HG03457 (cell line): Measurements from ENCODE around the gene PTPN21.

Source experiments
- ATAC-seq: cut with Tn5 transposase; IDR thresholded peaks from one replicate; pipeline ENCODE4 v1.9.1; 2021; ENCODE audit warnings: moderate number of reproducible peaks; ENCODE audit not compliant: unreplicated experiment

The PTPN21 gene

DNA sequence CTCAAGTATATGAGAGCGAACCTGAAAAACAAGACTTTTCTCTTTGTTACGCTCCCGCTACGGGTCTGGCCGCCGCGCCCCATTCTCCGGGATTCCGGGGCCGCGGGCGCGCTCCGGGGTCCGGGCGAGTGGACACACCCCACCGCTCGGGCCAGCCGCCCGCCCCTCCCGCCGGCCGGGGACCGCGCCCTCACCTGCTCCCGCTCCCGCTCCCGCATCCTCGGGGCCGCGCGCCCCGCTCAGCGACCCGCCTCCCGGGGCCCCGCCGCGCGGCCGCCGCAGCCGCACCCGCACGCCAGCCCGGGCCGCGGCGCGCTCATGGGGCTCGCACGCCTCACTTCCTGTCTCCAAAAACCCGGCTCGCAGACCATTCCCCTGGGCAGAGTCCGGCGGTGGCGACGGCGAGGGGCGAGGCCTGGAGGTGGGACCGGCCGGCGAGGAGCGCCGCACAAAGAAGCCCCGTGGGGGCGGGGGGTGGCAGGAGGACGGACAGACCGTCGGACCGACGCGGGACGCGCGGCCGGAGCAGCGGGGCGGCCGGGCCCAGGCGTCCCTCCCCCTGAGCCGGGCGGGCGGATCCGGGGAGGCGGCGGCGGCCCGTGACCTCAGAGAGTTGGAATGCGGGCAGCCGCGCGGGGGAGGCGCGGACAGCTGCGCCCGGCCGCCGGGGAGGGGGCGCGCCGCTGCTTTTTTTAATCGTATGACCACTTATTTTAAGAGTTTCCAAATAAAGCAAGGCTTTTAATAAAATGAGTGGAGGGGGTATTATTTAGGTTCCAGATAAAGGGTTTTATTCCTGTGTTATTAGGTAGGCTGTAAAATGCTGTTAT lies at the start of gene PTPN21:
Gene PTPN21, minus strand, starts transcription at position 551 of the 830 bp plus-strand sequence. CDS start 4,590 bp downstream, outside the sequence.
- no peak for ATAC-seq

GRCh38 chr14:88604212-88604611 lies 49.4 kb upstream of the PTPN21 start:
- ATAC-seq: no peak

GRCh38 chr14:88599761-88600439 lies 45.1 kb upstream of the PTPN21 start:
- peak; percentile 91 for ATAC-seq

GRCh38 chr14:88599326-88599725 lies 44.5 kb upstream of the PTPN21 start:
- ATAC-seq: no peak

DNA sequence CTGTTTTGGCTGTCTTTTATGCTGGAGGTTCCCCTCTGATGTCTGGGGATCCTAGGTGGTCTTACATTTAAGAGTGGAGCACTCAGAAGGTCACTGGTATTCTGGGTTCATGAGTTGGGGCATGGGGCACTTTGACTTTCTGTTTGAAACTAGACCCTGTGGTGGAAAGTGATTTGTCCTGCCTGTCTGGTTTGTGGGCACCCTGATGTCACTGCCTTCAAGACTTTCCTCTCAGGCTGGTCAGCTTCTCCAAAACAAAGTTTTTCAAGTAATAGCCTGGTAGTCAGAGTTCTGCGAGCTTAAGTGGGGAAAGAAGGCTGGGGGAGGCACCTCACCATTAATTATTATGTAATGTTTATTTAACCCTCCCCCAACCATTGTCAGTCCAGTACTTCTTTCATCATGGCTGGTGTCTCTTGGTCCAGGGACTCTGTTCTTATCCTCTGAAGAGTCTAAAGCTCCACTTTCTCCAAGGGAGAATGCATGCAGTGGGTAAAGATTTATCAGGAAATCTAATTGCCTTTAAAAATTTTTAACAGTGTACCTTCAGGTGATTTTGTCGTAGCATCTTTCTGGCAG lies 43.4 kb upstream of the PTPN21 start:
- no peak for ATAC-seq

DNA sequence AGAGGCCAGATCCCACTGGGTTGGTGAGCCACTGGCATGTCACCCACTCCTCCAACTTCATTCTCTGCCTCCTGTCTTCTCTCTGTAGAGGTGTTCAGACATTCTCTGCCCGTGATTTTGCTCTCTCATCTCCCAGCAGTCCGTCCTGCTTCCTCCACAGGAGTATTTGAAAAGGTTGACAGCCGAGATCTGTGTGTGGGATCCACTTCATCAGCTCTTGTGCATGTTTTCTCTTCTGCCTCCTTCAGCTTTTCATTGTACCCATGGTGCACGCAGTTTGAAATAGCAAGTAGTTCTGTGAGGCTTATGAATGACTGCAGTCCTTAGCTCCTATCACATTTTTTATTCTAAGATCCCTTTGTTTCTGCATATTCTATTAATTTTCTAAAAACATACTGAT lies 42.8 kb upstream of the PTPN21 start:
- no peak for ATAC-seq

DNA sequence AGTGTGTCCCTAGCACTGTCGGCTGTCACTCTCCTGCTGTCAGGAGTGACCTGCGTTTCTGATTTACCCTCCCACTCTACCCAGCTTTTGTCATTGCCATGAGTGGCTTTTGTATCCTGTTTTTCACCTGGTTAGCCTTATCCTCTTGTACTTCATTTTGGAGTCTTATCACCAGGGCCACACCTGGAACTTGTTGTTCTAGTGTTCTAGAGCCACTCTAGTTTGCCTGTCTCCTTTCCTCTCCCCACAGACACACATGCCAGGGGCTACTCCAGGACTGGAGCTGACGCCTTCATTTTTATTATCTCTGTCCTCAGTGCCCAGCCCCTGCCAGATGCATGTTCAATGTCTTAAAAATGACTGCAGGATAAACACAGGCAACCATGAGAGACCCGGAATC lies 42.2 kb upstream of the PTPN21 start:
- no peak for ATAC-seq

DNA sequence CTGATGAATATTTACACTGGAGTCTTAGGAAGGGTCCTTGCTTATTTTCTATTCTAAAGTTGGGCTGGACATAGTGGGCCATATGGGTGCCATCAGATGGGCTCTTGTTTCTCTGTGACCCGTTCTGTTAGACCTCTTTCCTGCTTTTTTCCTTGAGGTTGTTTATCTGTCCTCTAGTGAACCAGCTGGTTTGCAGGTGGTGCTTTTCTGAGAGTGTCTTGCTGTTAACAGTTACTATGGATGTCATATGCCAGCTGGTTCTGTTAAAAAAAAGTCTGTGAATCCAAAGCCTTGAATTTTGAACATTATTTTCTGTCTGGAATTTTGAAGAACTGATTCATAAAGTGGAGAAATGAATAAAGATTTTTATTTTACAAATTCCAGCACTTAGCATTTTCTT lies 37.2 kb upstream of the PTPN21 start:
- ATAC-seq: no peak

DNA sequence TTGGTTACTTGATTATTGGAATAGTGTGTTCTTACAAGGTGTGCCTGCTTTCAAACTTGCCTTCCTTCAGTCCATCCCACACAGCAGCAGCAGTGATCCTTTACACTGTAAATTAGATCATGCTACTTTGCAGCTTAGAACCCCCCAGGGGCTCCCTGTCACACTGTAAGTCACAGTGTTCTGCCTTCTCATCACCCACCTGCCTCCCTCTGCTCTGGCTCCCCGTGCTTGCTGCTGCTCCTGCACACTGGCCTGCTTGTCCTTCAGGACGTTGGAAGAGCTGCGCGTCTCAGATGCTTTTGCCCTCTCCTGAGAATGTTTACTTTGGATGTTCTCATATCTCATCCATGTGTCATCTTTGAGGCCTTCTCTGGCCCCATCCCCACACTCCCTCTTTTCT lies 35.4 kb upstream of the PTPN21 start:
- no peak for ATAC-seq

DNA sequence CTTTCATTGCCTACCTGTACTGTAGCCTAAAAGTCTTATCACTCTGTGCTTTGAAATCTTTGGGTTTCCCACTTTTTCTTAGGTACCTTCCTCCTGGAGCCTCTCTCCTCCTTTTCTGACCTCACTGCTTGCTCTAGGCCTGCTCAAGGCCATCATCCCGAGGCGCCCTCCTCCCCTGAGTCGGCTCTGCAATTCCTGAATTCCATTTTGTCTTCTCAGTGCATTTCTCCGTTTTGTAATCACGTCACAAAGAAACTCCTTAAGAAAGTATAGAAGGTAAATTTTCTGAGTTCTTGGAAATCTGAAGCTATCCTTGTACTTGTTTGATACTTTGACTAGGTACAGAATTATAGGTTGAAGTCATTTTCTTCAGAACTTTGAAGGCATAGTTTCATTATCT lies 33.3 kb upstream of the PTPN21 start:
- no peak for ATAC-seq

DNA sequence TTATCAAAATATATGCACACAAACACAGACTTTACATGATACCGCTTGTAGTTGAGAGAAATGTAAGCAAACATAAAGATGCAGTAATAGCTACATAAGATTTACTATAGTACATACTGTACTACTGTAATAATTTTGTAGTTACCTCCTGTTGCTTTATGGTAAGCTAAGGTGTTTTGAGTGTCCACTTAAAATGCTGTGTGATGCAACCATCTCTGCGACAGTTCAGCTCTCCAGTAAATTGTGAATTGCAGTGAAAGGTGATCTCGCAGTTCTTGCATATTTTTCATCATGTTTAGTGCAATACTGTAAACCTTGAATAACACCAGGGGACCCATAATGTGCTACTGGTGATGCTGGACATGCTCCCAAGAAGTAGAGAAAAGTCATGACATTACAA lies 29.6 kb upstream of the PTPN21 start:
- no peak for ATAC-seq

DNA sequence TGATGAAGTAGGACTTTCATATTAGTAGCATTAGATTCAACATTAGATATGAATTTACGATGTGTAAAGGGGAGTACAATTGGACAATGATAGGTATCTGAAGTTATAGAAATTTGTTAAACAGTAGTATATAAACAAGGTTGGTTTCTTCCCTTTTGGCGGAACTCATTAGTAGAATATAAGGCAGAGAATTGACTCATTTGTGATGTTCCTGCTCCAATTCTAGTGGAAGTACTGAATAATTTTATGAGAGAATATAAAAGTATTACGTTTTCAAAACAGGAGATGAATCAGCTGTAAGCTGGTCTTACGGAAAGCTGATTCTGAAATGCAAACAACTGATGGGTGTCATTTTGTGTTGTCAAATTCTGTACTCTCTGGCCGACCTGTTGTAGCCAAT lies 21.4 kb upstream of the PTPN21 start:
- ATAC-seq: no peak

DNA sequence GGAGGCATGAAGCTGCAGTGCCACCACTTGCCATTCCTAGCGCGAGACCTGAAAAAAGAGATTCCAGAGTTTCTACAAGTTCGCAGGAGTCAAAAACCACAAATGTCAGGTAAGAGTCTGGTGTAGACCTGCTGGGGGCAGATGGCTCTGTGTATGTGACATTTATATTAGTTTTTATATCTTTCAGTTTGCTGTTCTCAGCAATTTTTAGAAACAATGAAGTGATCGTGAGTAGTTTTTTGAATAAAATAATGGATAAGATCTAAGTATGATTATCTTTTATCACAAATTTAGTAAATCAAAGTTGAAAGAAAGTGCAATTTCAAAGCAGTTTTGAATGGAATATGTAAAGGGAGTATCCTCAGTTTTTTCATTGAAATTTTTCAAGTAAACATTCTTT lies 17.3 kb upstream of the PTPN21 start:
- ATAC-seq: no peak

DNA sequence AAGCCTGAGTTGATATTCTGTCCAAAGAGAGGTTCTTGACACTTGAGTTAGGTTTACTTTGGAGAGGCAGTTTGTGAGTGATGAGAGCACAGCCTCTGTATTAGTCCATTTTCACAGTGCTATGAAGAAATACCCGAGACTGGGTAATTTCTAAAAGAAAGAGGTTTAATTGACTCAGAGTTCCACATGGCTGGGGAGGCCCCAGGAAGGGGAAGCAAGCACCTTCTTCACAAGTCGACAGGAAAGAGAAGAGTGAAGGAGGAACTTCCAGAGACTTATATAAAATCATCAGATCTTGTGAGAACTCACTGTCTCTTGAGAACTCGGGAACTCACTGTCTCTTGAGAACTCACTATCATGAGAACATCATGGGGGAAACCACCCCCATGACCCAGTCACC lies 13.4 kb upstream of the PTPN21 start:
- no peak for ATAC-seq

DNA sequence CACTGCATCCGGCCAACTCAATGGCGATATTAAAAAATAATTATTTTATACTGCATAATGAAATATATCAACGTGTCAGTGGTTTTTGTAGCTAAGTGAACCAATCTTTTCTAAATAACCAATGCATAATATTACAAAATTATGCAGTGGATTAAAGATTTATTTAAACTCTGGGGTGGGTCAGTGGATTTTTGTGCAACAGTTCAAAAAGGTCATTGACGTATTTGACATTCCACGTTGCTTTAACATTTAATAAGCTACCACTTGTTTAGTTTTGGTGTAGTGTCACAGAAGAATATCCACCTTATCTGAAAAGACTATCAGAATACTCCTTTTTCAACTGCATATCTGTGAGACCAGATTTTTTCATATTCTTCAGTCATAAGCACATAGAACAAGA lies 10.6 kb upstream of the PTPN21 start:
- no peak for ATAC-seq

GRCh38 chr14:88563845-88564244 lies 9.0 kb upstream of the PTPN21 start:
- no peak for ATAC-seq

- ATAC-seq: peak; percentile 93
Observed at GRCh38 chr14:88562831-88563686, 8.3 kb upstream of the PTPN21 start, which contains the start of gene ZC3H14. ZC3H14 (plus strand) TSS chr14:88563037; CDS start chr14:88563134, 97 bp downstream.

DNA sequence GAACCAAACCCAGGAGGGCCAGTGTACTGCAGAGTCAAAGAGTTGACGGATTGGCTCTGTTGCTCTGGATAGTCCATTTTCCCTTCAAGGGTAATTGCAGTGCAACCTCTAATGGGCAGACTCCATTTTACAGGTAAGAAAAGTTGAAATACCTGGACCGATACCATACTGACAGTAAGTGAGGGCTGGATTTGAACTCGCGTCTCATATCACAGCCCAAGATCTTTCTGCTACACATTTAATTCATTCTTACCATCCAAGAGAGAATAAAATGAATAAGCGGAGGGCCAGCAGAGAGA lies 7.7 kb upstream of the PTPN21 start:
- no peak for ATAC-seq

GRCh38 chr14:88559852-88560251 lies 5.0 kb upstream of the PTPN21 start:
- ATAC-seq: no peak

GRCh38 chr14:88556581-88556980 lies 1.8 kb upstream of the PTPN21 start:
- ATAC-seq: no peak

- ATAC-seq: no peak
Observed at GRCh38 chr14:88553886-88554456, 836 bp downstream of the PTPN21 start.
